T-helper 2 cell treated with Interferon-gamma antibody and Interleukin-4, amounts not matched to agents 5 μg/mL and 100 μg/mL, for 36 hours (primary cell): ENCODE data around the gene COPS7B.

Experiments
- DNase-seq: peaks from one replicate; pipeline ENCODE4 v3.0.0; 2021; ENCODE audit warnings: low spot score
- H3K27ac Mint-ChIP-seq: one replicate; pipeline ENCODE4 v1.8.0; 2021; ENCODE audit warnings: mild to moderate bottlenecking, mixed read lengths
- H3K27me3 Mint-ChIP-seq: one replicate; pipeline ENCODE4 v1.8.0; 2021; ENCODE audit warnings: low read depth, mixed read lengths
- H3K36me3 Mint-ChIP-seq: one replicate; pipeline ENCODE4 v1.8.0; 2021; ENCODE audit warnings: low read depth, mixed read lengths
- H3K4me1 Mint-ChIP-seq: one replicate; pipeline ENCODE4 v1.8.0; 2021; ENCODE audit warnings: low read depth, mixed read lengths
- H3K4me3 Mint-ChIP-seq: one replicate; pipeline ENCODE4 v1.8.0; 2022; ENCODE audit warnings: mild to moderate bottlenecking, moderate library complexity, mixed read lengths
- H3K9me3 Mint-ChIP-seq: one replicate; pipeline ENCODE4 v1.8.0; 2021; ENCODE audit warnings: mixed read lengths

COPS7B gene

DNA sequence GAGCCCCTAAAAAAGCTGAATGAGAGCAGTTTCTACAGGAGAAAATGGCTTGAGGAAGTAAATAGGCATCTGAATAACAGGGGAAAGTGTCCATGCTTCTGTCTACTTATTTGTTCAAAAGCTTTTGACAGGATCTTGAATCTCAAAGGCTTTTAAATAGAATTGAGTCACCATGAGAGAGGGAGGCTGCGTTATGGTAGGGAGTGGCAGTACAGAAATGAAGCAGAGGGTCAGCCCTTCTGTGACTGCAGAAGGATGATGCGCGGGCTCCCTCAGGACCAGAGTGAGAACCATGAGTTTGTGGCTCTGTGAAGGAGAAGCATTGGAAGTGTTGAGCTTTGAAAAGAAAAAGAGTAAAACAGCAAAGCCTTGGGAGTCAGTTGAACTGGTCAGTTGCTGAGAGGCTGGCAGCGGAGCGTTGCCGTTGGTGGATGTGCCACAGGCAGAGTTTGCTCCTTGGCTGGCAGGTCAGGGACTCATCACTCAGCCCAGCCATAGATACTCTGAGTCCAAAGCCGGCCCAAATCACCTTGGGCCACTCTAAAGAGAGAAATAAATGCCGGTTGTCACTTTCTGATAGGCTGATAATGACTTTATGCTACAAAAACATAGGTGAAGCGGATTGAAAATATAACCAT lies 17.4 kb downstream of the COPS7B start:
- no peak for DNase-seq
- no peaks in the 10 kb centered on the region for H3K27me3 Mint-ChIP-seq
- H3K9me3 Mint-ChIP-seq = no peaks in the 10 kb centered on the region
- H3K4me1 Mint-ChIP-seq = no peaks in the 10 kb centered on the region
- peaks cover 28% of the 10 kb centered on the region for H3K36me3 Mint-ChIP-seq
- H3K4me3 Mint-ChIP-seq = no peak overlapping the region
- H3K27ac Mint-ChIP-seq = no peak overlapping the region

DNA sequence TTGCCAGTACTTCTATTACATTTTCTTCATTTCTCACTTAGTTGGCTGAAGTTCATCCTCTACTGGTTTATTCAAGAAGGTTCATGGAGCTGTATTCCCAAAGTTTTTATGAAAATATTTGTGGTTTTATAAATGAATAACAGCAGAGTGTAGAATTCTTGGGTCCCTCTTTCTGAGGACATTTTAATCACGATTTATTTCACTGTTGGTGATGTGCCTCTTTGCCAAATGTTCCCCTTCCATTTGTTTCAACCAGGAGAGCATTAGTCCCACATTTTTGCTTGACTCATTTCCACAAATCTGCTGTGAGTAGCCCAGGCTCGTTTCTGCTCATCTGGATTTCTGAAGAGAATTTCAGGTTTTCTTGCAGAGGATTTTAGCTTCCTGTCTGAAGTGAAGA lies 20.8 kb downstream of the COPS7B start:
- H3K4me1 Mint-ChIP-seq = no peaks in the 10 kb centered on the region
- DNase-seq = no peak
- H3K27me3 Mint-ChIP-seq = no peaks in the 10 kb centered on the region
- no peak overlapping the region for H3K27ac Mint-ChIP-seq
- H3K36me3 Mint-ChIP-seq = peaks cover 21% of the 10 kb centered on the region
- H3K9me3 Mint-ChIP-seq = no peaks in the 10 kb centered on the region
- no peak overlapping the region for H3K4me3 Mint-ChIP-seq

DNA sequence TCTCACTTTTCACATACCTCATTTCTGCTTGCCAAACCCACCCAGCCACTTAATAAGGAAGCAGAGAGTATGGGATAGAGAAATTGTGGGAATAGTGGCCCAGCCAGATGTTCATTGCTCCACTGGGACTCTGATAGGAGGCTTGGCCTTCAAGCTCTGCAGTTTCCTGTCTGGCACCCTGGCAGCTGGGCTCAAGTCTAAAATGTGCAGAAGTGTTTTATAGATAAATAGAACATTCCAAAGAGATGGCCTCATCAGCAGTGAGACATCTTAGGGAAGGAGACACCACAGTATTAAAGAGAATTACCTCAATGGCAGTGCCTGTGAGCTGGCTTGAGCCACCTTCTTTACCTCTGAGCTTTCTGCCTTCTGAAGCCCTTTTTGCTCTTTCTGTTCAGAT lies 24.7 kb downstream of the COPS7B start:
- H3K36me3 Mint-ChIP-seq = peaks cover 24% of the 10 kb centered on the region
- H3K4me3 Mint-ChIP-seq = no peak overlapping the region
- H3K27me3 Mint-ChIP-seq = no peaks in the 10 kb centered on the region
- no peaks in the 10 kb centered on the region for H3K9me3 Mint-ChIP-seq
- no peaks in the 10 kb centered on the region for H3K4me1 Mint-ChIP-seq
- DNase-seq = no peak
- no peak overlapping the region for H3K27ac Mint-ChIP-seq

- no peaks in the 10 kb centered on the region for H3K9me3 Mint-ChIP-seq
- H3K27me3 Mint-ChIP-seq = no peaks in the 10 kb centered on the region
- no peak overlapping the region for H3K4me3 Mint-ChIP-seq
- H3K27ac Mint-ChIP-seq = no peak overlapping the region
- H3K36me3 Mint-ChIP-seq = peaks cover 9% of the 10 kb centered on the region
- H3K4me1 Mint-ChIP-seq = no peaks in the 10 kb centered on the region
- DNase-seq = no peak
These were observed 30.2 kb downstream of the COPS7B start for GRCh38 chr2:231816327-231817026.

DNA sequence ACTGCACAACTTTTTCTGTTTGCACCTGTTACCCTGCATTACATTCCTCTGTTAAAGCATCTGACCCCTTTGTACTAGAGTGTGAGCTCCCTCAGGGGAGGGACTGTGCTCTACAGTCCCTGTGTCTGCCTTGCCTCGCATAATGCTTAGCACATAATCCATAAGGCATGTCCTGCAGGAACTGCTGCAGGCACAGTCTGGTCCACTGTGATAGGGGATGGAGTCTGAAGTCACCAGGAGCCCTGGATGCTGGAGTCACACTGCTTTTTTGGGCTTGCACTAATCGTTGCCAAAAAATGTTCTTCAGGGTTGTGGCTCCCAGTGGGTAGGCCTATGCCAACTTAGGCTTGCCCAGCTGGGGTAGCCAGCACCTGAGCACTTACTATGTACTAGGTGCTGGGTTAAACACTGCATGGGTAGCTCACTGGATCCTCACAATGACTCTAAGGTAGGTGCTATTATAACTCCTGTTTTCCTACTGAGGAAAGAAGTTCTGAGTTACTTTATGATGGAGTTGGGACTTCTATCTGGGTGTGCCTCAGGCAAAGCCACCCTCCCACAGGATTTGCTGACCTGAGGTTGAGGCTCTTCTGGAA lies 33.3 kb downstream of the COPS7B start:
- no peak overlapping the region for H3K4me3 Mint-ChIP-seq
- no peaks in the 10 kb centered on the region for H3K27me3 Mint-ChIP-seq
- DNase-seq = no peak
- H3K27ac Mint-ChIP-seq = no peak overlapping the region
- no peaks in the 10 kb centered on the region for H3K9me3 Mint-ChIP-seq
- H3K4me1 Mint-ChIP-seq = no peaks in the 10 kb centered on the region
- H3K36me3 Mint-ChIP-seq = peaks cover 3% of the 10 kb centered on the region

DNA sequence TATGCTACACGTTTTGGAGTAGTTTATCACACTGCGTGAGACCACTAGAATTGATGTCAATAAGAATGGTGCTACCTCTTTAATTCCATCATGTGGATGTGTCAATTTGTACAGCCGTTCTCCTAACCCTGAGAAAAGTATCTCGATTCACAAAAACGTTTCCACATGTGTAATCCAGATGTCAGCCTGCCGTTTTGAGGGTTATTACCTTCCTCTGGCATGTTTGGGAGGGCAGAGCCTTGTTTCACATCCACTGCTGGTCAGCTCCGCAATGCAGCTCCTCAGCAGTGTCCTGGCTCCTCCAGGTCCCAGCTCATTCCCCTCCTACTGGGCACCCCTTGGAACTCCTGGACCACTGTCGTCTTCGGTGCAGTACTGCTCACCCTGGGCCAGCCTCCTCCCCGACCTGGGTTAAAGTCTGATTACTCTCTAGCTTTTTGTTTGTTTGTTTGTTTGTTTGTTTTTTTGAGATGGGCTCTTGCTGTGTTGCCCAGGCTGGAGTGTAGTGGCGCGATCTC lies 34.6 kb downstream of the COPS7B start:
- H3K36me3 Mint-ChIP-seq = no peaks in the 10 kb centered on the region
- H3K27me3 Mint-ChIP-seq = no peaks in the 10 kb centered on the region
- no peaks in the 10 kb centered on the region for H3K4me1 Mint-ChIP-seq
- no peak for DNase-seq
- no peak overlapping the region for H3K27ac Mint-ChIP-seq
- H3K9me3 Mint-ChIP-seq = no peaks in the 10 kb centered on the region
- H3K4me3 Mint-ChIP-seq = no peak overlapping the region

DNA sequence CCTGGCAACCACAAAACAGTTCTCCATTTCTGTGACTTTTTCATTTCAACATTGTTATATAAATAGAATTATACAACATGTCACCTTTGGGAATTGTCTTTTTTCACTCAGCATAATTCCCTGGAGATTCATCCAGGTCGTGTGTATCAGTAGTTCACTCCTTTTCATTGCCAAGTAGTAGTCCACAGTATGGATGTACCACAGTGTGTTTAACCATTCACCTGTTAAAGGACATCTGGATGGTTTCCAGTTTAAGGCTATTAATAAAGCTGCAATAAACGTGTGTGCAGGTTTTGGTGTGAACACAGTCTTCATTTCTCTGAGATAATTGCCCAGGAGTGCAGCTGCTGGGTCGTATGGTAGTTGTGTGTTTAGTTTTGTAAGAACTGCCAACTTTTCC lies 35.7 kb downstream of the COPS7B start:
- Mint-ChIP-seq H3K27ac (no peak overlapping the region), H3K27me3 (no peaks in the 10 kb centered on the region), H3K4me1 (no peaks in the 10 kb centered on the region), H3K9me3 (no peaks in the 10 kb centered on the region), H3K36me3 (no peaks in the 10 kb centered on the region), H3K4me3 (no peak overlapping the region)
- DNase-seq = no peak

DNA sequence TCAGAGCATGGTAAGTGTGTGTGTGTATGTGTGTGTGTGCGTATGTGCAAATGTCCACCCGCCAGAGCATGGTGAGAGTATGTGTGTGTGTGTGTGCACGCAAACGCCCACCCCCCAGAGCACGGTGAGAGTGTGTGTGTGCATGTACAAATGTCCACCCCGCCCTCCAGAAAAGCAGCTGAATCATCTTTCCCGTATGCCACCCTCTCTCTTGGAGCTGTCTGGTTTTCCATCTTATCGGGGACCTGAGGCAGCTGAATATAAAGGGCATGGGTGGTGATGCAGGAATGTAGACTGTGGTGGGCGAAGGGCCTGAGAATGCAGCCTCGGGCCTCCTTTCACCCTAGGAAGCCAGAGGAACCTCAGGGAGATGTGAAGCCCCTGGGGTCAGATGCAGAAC lies 66.9 kb downstream of the COPS7B start:
- H3K36me3 Mint-ChIP-seq = no peaks in the 10 kb centered on the region
- peaks cover 7% of the 10 kb centered on the region for H3K27me3 Mint-ChIP-seq
- H3K4me1 Mint-ChIP-seq = no peaks in the 10 kb centered on the region
- H3K4me3 Mint-ChIP-seq = no peak overlapping the region
- no peak overlapping the region for H3K27ac Mint-ChIP-seq
- DNase-seq = no peak
- H3K9me3 Mint-ChIP-seq = peaks cover 10% of the 10 kb centered on the region

- no peaks in the 10 kb centered on the region for H3K4me1 Mint-ChIP-seq
- no peaks in the 10 kb centered on the region for H3K9me3 Mint-ChIP-seq
- H3K27me3 Mint-ChIP-seq = peaks cover 7% of the 10 kb centered on the region
- no peak overlapping the region for H3K27ac Mint-ChIP-seq
- no peak for DNase-seq
- H3K36me3 Mint-ChIP-seq = no peaks in the 10 kb centered on the region
- no peak overlapping the region for H3K4me3 Mint-ChIP-seq
These were observed 68.4 kb downstream of the COPS7B start for GRCh38 chr2:231854616-231855125.

- Mint-ChIP-seq H3K4me1 (no peaks in the 10 kb centered on the region), H3K27me3 (no peaks in the 10 kb centered on the region), H3K9me3 (no peaks in the 10 kb centered on the region), H3K36me3 (no peaks in the 10 kb centered on the region), H3K4me3 (no peak overlapping the region), H3K27ac (no peak overlapping the region)
- DNase-seq = no peak
These were observed 70.7 kb downstream of the COPS7B start for GRCh38 chr2:231856959-231857358.
